Panc1 (cell line): ENCODE results near the gene LIMCH1.

Experiments
- CTCF ChIP-seq: fragments of 450-650 bp; IDR thresholded peaks from 2 replicates; pipeline ENCODE4 v1.5.1; 2017; ENCODE audit warnings: mild to moderate bottlenecking
- POLR2AphosphoS5 ChIP-seq: IDR thresholded peaks from 2 replicates; pipeline ENCODE4 v1.6.1; 2012; ENCODE audit warnings: mild to moderate bottlenecking, low read depth, low read length, moderate library complexity
- REST ChIP-seq, 2 experiments: IDR thresholded peaks; 2 replicates each; pipeline ENCODE4 v1.6.1; 2011 to 2012; ENCODE audit warnings: low read depth in 2 of 2, control low read depth in 1 of 2, low read length in 1 of 2, mild to moderate bottlenecking in 1 of 2, moderate library complexity in 1 of 2; ENCODE audit not compliant: insufficient read depth in 1 of 2
- SIN3A ChIP-seq: IDR thresholded peaks from 2 replicates; pipeline ENCODE4 v1.6.1; 2012; ENCODE audit warnings: low read depth, mild to moderate bottlenecking, low read length, moderate library complexity, borderline replicate concordance; ENCODE audit not compliant: insufficient read depth

GRCh38 chr4:41728573-41728913 lies 190.6 kb downstream of the LIMCH1 start:
- TF ChIP-seq CTCF (no peak), REST (IDR thresholded peaks at IDR 0.05; ENCODE audit: insufficient read depth in 1 of 2, low read depth in 2 of 2, low read length in 1 of 2) (no peak), POLR2AphosphoS5 (no peak), SIN3A (no peak)
